K562 (cell line): Measurements from ENCODE around the gene KCNQ5. TPM values are rescaled to one million over a fixed set of nuclear protein-coding genes. Genes with fewer than 3 reads are reported as not detected.

ENCODE experiments used
- ATAC-seq: fragments of 200-7000 bp; cut with Tn5 transposase; 3 replicates; pipeline ENCODE4 v1.9.1; 2020; ENCODE audit warnings: moderate library complexity
- BruUV-seq: library from RNA; stranded (reverse); fragments of 400-500 nt; replicated peaks from 2 replicates; lab custom pipeline; 2021; lab: Mats Ljungman, UMichigan
- CTCF ChIA-PET: fragments of 300-600 bp; formaldehyde crosslinking; extraction: SDS; loops from one replicate; lab custom pipeline; 2021; ENCODE audit warnings: low intra/inter-chr PET ratio; lab: Yijun Ruan, JAX
- POLR2A ChIA-PET: fragments of 300-600, 350-650 bp; sonication (Branson Sonifier 250); formaldehyde crosslinking; extraction: SDS; loops from one replicate; lab custom pipeline; 2021; ENCODE audit warnings: antibody characterized with exemption, inconsistent platforms; lab: Yijun Ruan, JAX
- DNase-seq, 4 experiments: peaks; one replicate each; pipeline versions ENCODE4 v3.0.0 to v3.0.0-alpha.2; 2011 to 2018; ENCODE audit warnings: low spot score in 3 of 4, mixed read lengths in 3 of 4; ENCODE audit errors: extremely low read depth in 1 of 4
- FAIRE-seq: peaks from 2 replicates; lab custom pipeline; 2011; peaks lifted over from hg19 to GRCh38; lab: Jason Lieb, UNC
- H2AFZ ChIP-seq: 2 replicates; pipeline ENCODE4 v1.6.0; 2011; ENCODE audit warnings: low read depth, low read length, control low read depth, inconsistent platforms
- H3K27ac ChIP-seq: fragments of 200-600 bp; 3 replicates; pipeline ENCODE4 v1.8.0; 2011; ENCODE audit warnings: low read depth, mild to moderate bottlenecking, control low read depth, inconsistent platforms, low read length, moderate library complexity, mixed read lengths; ENCODE audit errors: extremely low read depth
- H3K27me3 ChIP-seq, 2 experiments: fragments of 300-600 bp in 1 of 2; 2 replicates in 1 of 2; 3 replicates in 1 of 2; pipeline versions ENCODE4 v1.6.0 to v1.8.0; 2011; ENCODE audit warnings: inconsistent platforms in 2 of 2, low read length in 2 of 2, mild to moderate bottlenecking in 1 of 2, mixed read lengths in 1 of 2, moderate library complexity in 1 of 2; ENCODE audit not compliant: control insufficient read depth in 2 of 2, insufficient read depth in 2 of 2
- H3K36me3 ChIP-seq: fragments of 300-600 bp; 3 replicates; pipeline ENCODE4 v1.8.0; 2011; ENCODE audit warnings: mild to moderate bottlenecking, low read length, inconsistent platforms; ENCODE audit not compliant: control insufficient read depth, insufficient read depth
- H3K4me1 ChIP-seq, 2 experiments: fragments of 200-600 bp in 1 of 2; replicated peaks in 1 of 2; 2 replicates in 1 of 2; 3 replicates in 1 of 2; pipeline versions ENCODE4 v1.5.1 to v1.8.0; 2011; ENCODE audit warnings: inconsistent platforms in 2 of 2, low read length in 2 of 2, mild to moderate bottlenecking in 1 of 2, mixed read lengths in 1 of 2, moderate library complexity in 1 of 2; ENCODE audit not compliant: control insufficient read depth in 2 of 2, insufficient read depth in 2 of 2
- H3K4me2 ChIP-seq: 2 replicates; pipeline ENCODE4 v1.6.1; 2011; ENCODE audit warnings: low read length, control low read depth, inconsistent platforms, mixed read lengths; ENCODE audit not compliant: insufficient read depth
- H3K4me3 ChIP-seq: fragments of 200-600 bp; sonication (generic), shearing (Covaris generic); 2 replicates; pipeline ENCODE4 v1.5.1; 2016; ENCODE audit warnings: control low read depth, inconsistent platforms
- H3K79me2 ChIP-seq: fragments of 200-600 bp; 3 replicates; pipeline ENCODE4 v1.8.0; 2011; ENCODE audit warnings: low read length, inconsistent platforms; ENCODE audit not compliant: control insufficient read depth, insufficient read depth
- H3K9ac ChIP-seq, 2 experiments: 2 replicates each; pipeline versions ENCODE4 v1.6.0 to v1.6.1; 2011; ENCODE audit warnings: low read depth in 2 of 2, low read length in 2 of 2, control low read depth in 1 of 2, inconsistent platforms in 1 of 2, mild to moderate bottlenecking in 1 of 2, mixed read lengths in 1 of 2; ENCODE audit not compliant: insufficient read depth in 1 of 2
- H3K9me1 ChIP-seq: one replicate; pipeline ENCODE4 v1.6.0; 2011; ENCODE audit warnings: inconsistent platforms, mild to moderate bottlenecking, low read length, moderate library complexity; ENCODE audit not compliant: control insufficient read depth, insufficient read depth
- H3K9me3 ChIP-seq: replicated peaks from 2 replicates; pipeline ENCODE4 v1.5.1; 2011; ENCODE audit warnings: low read depth, low read length, inconsistent platforms; ENCODE audit not compliant: control insufficient read depth, insufficient read depth
- H4K20me1 ChIP-seq: replicated peaks from 2 replicates; pipeline ENCODE4 v1.6.1; 2011; ENCODE audit warnings: low read length, inconsistent platforms, mixed read lengths; ENCODE audit not compliant: control insufficient read depth, insufficient read depth
- CBFA2T2 ChIP-seq: fragments of 450-650 bp; conservative IDR thresholded peaks from 2 replicates; pipeline ENCODE4 v1.6.1; 2017; ENCODE audit warnings: mild to moderate bottlenecking
- CHCHD3 ChIP-seq: fragments of 250-450 bp; sonication (Bioruptor Pico); IDR thresholded peaks from 2 replicates; pipeline ENCODE4 v2.1.2; 2022; ENCODE audit warnings: mild to moderate bottlenecking
- ID3 ChIP-seq, 2 experiments: fragments of 250-450 bp in 1 of 2; fragments of 450-650 bp in 1 of 2; sonication (Bioruptor Pico) in 1 of 2; IDR thresholded peaks; 2 replicates each; pipeline versions ENCODE4 v1.6.1 to v1.8.0; 2016 to 2021; ENCODE audit warnings: mild to moderate bottlenecking in 2 of 2, moderate library complexity in 2 of 2, missing compliant biosample characterization in 1 of 2, missing genetic modification characterization in 1 of 2
- NRF1 ChIP-seq, 2 experiments: fragments of 450-650 bp; IDR thresholded peaks in 1 of 2; conservative IDR thresholded peaks in 1 of 2; 2 replicates each; pipeline ENCODE4 v1.6.1; 2014; ENCODE audit warnings: mild to moderate bottlenecking in 2 of 2
- PHF21A ChIP-seq: fragments of 450-650 bp; IDR thresholded peaks from 2 replicates; pipeline ENCODE4 v1.6.1; 2017; ENCODE audit warnings: low read depth, borderline replicate concordance
- POLR2AphosphoS2 ChIP-seq: IDR thresholded peaks from 2 replicates; pipeline ENCODE4 v1.6.1; 2012; ENCODE audit warnings: low read length, improper control_type of control experiment
- REST ChIP-seq, 2 experiments: fragments of 450-650 bp; formaldehyde crosslinking in 1 of 2; IDR thresholded peaks; 2 replicates each; pipeline versions ENCODE4 v1.4.0 to v1.6.1; 2014 to 2020; ENCODE audit warnings: mild to moderate bottlenecking in 2 of 2, borderline replicate concordance in 1 of 2, low read depth in 1 of 2
- WGBS: fragments of 100-300 bp; shearing (Covaris generic); methylation state at CpG from one replicate; pipeline ENCODE4 v1.1.6; 2016; ENCODE audit warnings: low coverage, mixed read lengths; ENCODE audit not compliant: insufficient coverage; ENCODE audit errors: missing lambda C conversion rate; 5-methylcytosine and 5-hydroxymethylcytosine counted together
- in situ Hi-C: fragments of 300-500 bp; cut with MboI; formaldehyde crosslinking; loops from 4 replicates; pipeline ENCODE4 v1.15.0; 2018; ENCODE audit warnings: inconsistent platforms, mixed read lengths
- intact Hi-C: fragments of 100-400 bp; cut with micrococcal nuclease; formaldehyde crosslinking; loops from 2 replicates; pipeline ENCODE4 v1.14.2; 2022
- polyA plus RNA-seq, 8 experiments: library from polyadenylated mRNA; depleted of rRNA in 4 of 8; stranded (reverse) in 5 of 8; unstranded in 3 of 8; fragments of >200 nt; fragmentation: Nextera tagmentation in 2 of 8; fragmentation: Illumina TruSeq in 1 of 8; extraction: Ambion mirVana in 2 of 8; extraction: Trizol in 1 of 8; gene quantifications; 2 replicates each; pipeline versions ENCODE4 v1.2.1 to v1.2.3, GENCODE V29; 2011 to 2014; ENCODE audit warnings: inconsistent platforms in 1 of 8, missing spikeins in 1 of 8
- total RNA-seq, 7 experiments: library from RNA; depleted of rRNA in 6 of 7; stranded (reverse); fragments of >200 nt in 6 of 7; fragmentation: Illumina TruSeq in 2 of 7; extraction: Trizol in 2 of 7; gene quantifications; 2 replicates each; pipeline versions ENCODE4 v1.2.1 to v1.2.3, GENCODE V29; 2011 to 2021; ENCODE audit warnings: low replicate concordance in 1 of 7

The KCNQ5 gene
- total and polyA plus RNA-seq, 9 of the 15 experiments (the other 6 are each of a cell fraction or from before 2014, with no cell fraction given): 0.31 to 5.9 (median 2.6) TPM

GRCh38 chr6:73064266-73064665 lies 442.4 kb downstream of the KCNQ5 start:
- Histone ChIP-seq H3K79me2 (no peaks in the 10 kb centered on the region), H3K4me1 (no peaks in the 10 kb centered on the region), H3K27ac (no peak overlapping the region), H2AFZ (no peak overlapping the region), H3K4me2 (no peak overlapping the region), H3K4me3 (no peak overlapping the region), H3K9ac (no peak overlapping the region), H3K27me3 (no peaks in the 10 kb centered on the region), H3K9me3 (no peaks in the 10 kb centered on the region), H3K9me1 (no peaks in the 10 kb centered on the region), H3K36me3 (no peaks in the 10 kb centered on the region), H4K20me1 (no peaks in the 10 kb centered on the region)
- intact Hi-C loops (no loop called here), in situ Hi-C loops (no loop called here)
- CTCF ChIA-PET: no interaction called here
- DNase-seq (no peak), FAIRE-seq (no peak), ATAC-seq (no peak)
- BruUV-seq: no TSS peak
- TF ChIP-seq POLR2AphosphoS2: no peak
- no peak for TF ChIP-seq NRF1 (conservative IDR thresholded peaks at IDR 0.05 in 1 of 2, IDR thresholded peaks at IDR 0.05 in 1 of 2)
- no peak for TF ChIP-seq ID3 (CRISPR knock-in tag; IDR thresholded peaks at IDR 0.05)
- TF ChIP-seq ID3 (tag; IDR thresholded peaks at IDR 0.05): no peak
- no peak for TF ChIP-seq REST (IDR thresholded peaks at IDR 0.05; ENCODE audit: borderline replicate concordance)
- no peak for TF ChIP-seq REST (CRISPR knock-in tag; IDR thresholded peaks at IDR 0.05; ENCODE audit: low read depth)
- no peak for TF ChIP-seq CBFA2T2
- no peak for TF ChIP-seq CHCHD3 (CRISPR knock-in tag)
- TF ChIP-seq PHF21A: no peak
- 11% methylated on average over 1 of the region's 1 CpG for WGBS
- POLR2A ChIA-PET: no interaction called here
